IPS-20b (cell line): ENCODE measurements around the gene OTOS.

Experiments
- H3K27ac ChIP-seq: one replicate; pipeline ENCODE4 v1.5.1; 2013; ENCODE audit warnings: low read length
- H3K27me3 ChIP-seq: 2 replicates; pipeline ENCODE4 v1.6.1; 2013; ENCODE audit warnings: mild to moderate bottlenecking, low read length, inconsistent platforms; ENCODE audit not compliant: insufficient read depth
- H3K36me3 ChIP-seq: 2 replicates; pipeline ENCODE4 v1.6.1; 2013; ENCODE audit warnings: low read depth, mild to moderate bottlenecking, inconsistent platforms, low read length, moderate library complexity; ENCODE audit not compliant: insufficient read depth
- H3K4me1 ChIP-seq: 2 replicates; pipeline ENCODE4 v1.6.1; 2013; ENCODE audit warnings: mild to moderate bottlenecking, control low read depth, inconsistent platforms, low read length, moderate library complexity; ENCODE audit not compliant: insufficient read depth
- H3K4me3 ChIP-seq: 2 replicates; pipeline ENCODE4 v1.5.1; 2013; ENCODE audit warnings: mild to moderate bottlenecking, low read length, inconsistent platforms
- H3K9ac ChIP-seq: 2 replicates; pipeline ENCODE4 v1.6.1; 2013; ENCODE audit warnings: low read depth, mild to moderate bottlenecking, inconsistent platforms, low read length, moderate library complexity
- H3K9me3 ChIP-seq: 2 replicates; pipeline ENCODE4 v1.6.1; 2013; ENCODE audit warnings: mild to moderate bottlenecking, low read depth, low read length, inconsistent platforms; ENCODE audit not compliant: insufficient read depth

The OTOS gene

GRCh38 chr2:240139666-240140393 is 628 bp downstream of the OTOS start:
- no peak overlapping the region for H3K9ac ChIP-seq
- H3K27ac ChIP-seq: no peak overlapping the region
- H3K4me3 ChIP-seq: no peak overlapping the region
- no peaks in the 10 kb centered on the region for H3K9me3 ChIP-seq
- H3K27me3 ChIP-seq: peaks cover 11% of the 10 kb centered on the region
- no peaks in the 10 kb centered on the region for H3K36me3 ChIP-seq
- peaks cover 12% of the 10 kb centered on the region; the same call in 1 of the 2 replicates for H3K4me1 ChIP-seq

DNA sequence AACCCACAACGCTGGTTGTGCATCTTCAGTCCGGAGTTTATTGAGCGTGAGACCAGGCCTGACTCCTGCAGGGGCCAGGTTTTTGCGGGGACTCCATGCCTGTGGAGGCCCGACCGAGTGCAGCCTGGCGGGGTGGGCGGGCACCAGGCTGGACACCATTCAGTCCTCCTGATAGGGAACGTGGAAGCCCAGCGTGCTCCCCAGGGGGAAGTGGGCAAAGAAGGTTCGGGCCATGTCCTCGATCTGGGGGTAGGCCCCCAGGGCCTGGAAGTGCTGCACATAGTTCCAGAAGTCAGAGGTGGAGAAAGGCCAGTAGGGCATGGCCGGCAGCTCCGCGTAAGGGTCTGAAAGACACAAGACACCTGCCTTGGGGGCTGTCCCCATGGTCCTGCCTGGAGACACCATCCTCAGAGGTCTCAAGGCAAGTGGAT is 1.4 kb downstream of the OTOS start:
- Histone ChIP-seq H3K4me3 (no peak overlapping the region), H3K9ac (no peak overlapping the region), H3K27ac (no peak overlapping the region), H3K9me3 (no peaks in the 10 kb centered on the region), H3K4me1 (peaks cover 12% of the 10 kb centered on the region), H3K36me3 (no peaks in the 10 kb centered on the region), H3K27me3 (peaks cover 11% of the 10 kb centered on the region)

- no peak overlapping the region for H3K27ac ChIP-seq
- no peak overlapping the region for H3K4me3 ChIP-seq
- H3K9ac ChIP-seq: no peak overlapping the region
- H3K27me3 ChIP-seq: peaks cover 11% of the 10 kb centered on the region
- H3K9me3 ChIP-seq: no peaks in the 10 kb centered on the region
- H3K36me3 ChIP-seq: peaks cover 5% of the 10 kb centered on the region
- H3K4me1 ChIP-seq: peaks cover 12% of the 10 kb centered on the region
Observed at GRCh38 chr2:240138254-240138984, 2.0 kb downstream of the OTOS start.

DNA sequence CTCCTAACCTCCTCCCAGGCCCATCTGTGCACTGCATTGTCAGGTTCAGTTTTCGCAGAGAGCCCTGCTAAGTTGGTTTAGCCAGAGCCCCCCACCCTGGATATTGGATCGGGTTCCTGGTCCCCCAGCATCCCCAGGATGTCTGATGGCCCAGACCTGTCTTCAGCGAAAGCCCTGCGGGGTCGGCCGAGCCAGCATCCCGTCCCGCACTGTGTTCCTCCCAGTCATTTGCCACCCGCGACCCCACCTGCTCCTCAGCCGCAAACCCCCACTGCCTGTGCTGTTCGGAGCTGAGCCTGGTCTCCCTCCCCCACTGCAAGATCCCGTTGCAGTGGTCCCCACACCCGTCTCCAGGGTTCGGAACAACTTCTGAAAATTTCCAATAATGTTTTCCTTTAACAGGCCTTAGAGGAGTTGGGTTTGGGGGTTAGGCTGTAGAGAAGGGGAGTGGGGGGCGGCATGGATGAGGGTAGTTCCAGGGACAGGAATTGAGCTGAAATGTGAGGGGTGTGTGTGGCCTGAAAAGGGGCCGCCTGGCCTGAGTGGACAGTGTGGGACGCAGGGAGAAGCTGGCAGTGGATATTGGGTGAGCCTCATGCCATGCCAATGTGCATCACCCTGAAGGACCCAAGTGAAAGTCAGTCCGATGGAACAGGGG is 2.7 kb downstream of the OTOS start:
- Histone ChIP-seq H3K9ac (no peak overlapping the region), H3K9me3 (no peaks in the 10 kb centered on the region), H3K4me3 (no peak overlapping the region), H3K27me3 (peaks cover 11% of the 10 kb centered on the region), H3K27ac (no peak overlapping the region), H3K4me1 (peaks cover 12% of the 10 kb centered on the region), H3K36me3 (peaks cover 12% of the 10 kb centered on the region)

- Histone ChIP-seq H3K36me3 (peaks cover 21% of the 10 kb centered on the region), H3K4me1 (peaks cover 12% of the 10 kb centered on the region), H3K9me3 (no peaks in the 10 kb centered on the region), H3K27me3 (peaks cover 11% of the 10 kb centered on the region), H3K4me3 (peak overlapping the region; percentile 80), H3K9ac (peak overlapping the region; percentile 69), H3K27ac (no peak overlapping the region)
Observed at GRCh38 chr2:240136671-240137292, 3.7 kb downstream of the OTOS start.

- Histone ChIP-seq H3K27me3 (peaks cover 11% of the 10 kb centered on the region), H3K4me3 (peak within 1 kb of the TSS; percentile 80), H3K9me3 (no peaks in the 10 kb centered on the region), H3K36me3 (peaks cover 28% of the 10 kb centered on the region), H3K27ac (no peak within 1 kb of the TSS), H3K4me1 (peaks cover 12% of the 10 kb centered on the region), H3K9ac (peak within 1 kb of the TSS; percentile 91)
Observed at GRCh38 chr2:240136013-240136670, 4.3 kb downstream of the OTOS start, which contains the start of gene COPS9. TSS of gene COPS9 (minus strand) at chr2:240136305. CDS start at chr2:240136284, 21 bp downstream.

- H3K4me1 ChIP-seq: peaks cover 12% of the 10 kb centered on the region
- H3K36me3 ChIP-seq: peaks cover 32% of the 10 kb centered on the region
- peak overlapping the region; percentile 80 for H3K4me3 ChIP-seq
- peak overlapping the region; percentile 91 for H3K9ac ChIP-seq
- no peak overlapping the region for H3K27ac ChIP-seq
- no peaks in the 10 kb centered on the region for H3K9me3 ChIP-seq
- H3K27me3 ChIP-seq: peaks cover 11% of the 10 kb centered on the region
Observed at GRCh38 chr2:240135706-240136012, 4.8 kb downstream of the OTOS start.

- H3K4me1 ChIP-seq: peaks cover 11% of the 10 kb centered on the region
- peaks cover 39% of the 10 kb centered on the region for H3K36me3 ChIP-seq
- peaks cover 11% of the 10 kb centered on the region for H3K27me3 ChIP-seq
- H3K27ac ChIP-seq: no peak overlapping the region
- H3K9ac ChIP-seq: peak overlapping the region; percentile 91
- H3K9me3 ChIP-seq: no peaks in the 10 kb centered on the region
- H3K4me3 ChIP-seq: peak overlapping the region; percentile 80
Observed at GRCh38 chr2:240134956-240135520, 5.4 kb downstream of the OTOS start.

- Histone ChIP-seq H3K9me3 (no peaks in the 10 kb centered on the region), H3K9ac (0 out of 2 replicates have a peak overlapping the region, but pooled peaks have one; percentile 91), H3K27ac (no peak overlapping the region), H3K4me3 (peak overlapping the region; percentile 80; the same call in 1 of the 2 replicates), H3K4me1 (peaks cover 5% of the 10 kb centered on the region), H3K36me3 (peaks cover 44% of the 10 kb centered on the region), H3K27me3 (peaks cover 11% of the 10 kb centered on the region)
Observed at GRCh38 chr2:240134466-240134865, 6.0 kb downstream of the OTOS start.

- H3K4me1 ChIP-seq: peaks cover 3% of the 10 kb centered on the region
- H3K36me3 ChIP-seq: peaks cover 55% of the 10 kb centered on the region
- peaks cover 11% of the 10 kb centered on the region for H3K27me3 ChIP-seq
- H3K4me3 ChIP-seq: no peak overlapping the region
- H3K9ac ChIP-seq: no peak overlapping the region
- no peak overlapping the region for H3K27ac ChIP-seq
- H3K9me3 ChIP-seq: no peaks in the 10 kb centered on the region
Observed at GRCh38 chr2:240133401-240133800, 7.1 kb downstream of the OTOS start.

DNA sequence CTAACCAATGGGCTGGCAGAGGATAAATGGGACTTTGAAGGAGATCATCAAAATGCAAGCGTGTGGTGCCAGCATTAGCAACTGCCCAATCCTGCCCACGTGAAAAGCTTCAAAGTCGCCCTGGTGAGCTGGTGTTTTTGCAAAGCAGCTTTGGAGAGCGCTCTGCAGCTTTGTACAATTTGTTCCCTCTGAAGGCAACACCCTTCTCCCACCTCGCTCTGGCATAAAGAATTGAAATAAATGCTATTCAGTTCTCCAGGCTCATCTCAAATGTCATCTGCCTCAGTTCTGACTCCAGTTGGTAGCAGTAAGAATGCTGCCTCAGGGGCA is 7.8 kb downstream of the OTOS start:
- no peaks in the 10 kb centered on the region for H3K9me3 ChIP-seq
- peaks cover 10% of the 10 kb centered on the region for H3K27me3 ChIP-seq
- peaks cover 63% of the 10 kb centered on the region for H3K36me3 ChIP-seq
- H3K9ac ChIP-seq: no peak overlapping the region
- H3K4me1 ChIP-seq: peaks cover 3% of the 10 kb centered on the region
- no peak overlapping the region for H3K27ac ChIP-seq
- no peak overlapping the region for H3K4me3 ChIP-seq
